HG03060 (cell line): Measurements from ENCODE around the gene TMEM87A.

Experiments
- ATAC-seq: cut with Tn5 transposase; IDR thresholded peaks from one replicate; pipeline ENCODE4 v1.9.1; 2021; ENCODE audit warnings: low read depth, moderate number of reproducible peaks; ENCODE audit not compliant: unreplicated experiment

The TMEM87A gene

DNA sequence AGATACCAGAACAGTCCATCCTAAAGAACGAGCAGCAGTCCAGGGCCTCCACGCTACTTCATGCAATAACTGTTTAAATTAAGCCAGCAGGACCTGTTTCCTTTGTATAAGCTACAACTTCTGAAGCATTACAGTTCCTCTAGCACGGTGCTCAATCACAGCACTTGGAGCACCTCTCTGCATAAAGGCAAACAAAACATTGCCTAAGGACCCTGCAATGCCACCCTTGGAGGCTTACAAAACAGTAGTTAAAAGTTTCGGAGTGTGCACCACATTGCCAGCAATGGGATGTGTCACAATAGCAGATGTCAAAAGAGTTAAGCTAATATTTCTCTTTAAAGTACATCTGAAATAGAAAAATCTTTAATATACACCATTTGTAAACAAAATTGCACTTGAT, 62.5 kb downstream of the TMEM87A start:
- ATAC-seq, result no peak

DNA sequence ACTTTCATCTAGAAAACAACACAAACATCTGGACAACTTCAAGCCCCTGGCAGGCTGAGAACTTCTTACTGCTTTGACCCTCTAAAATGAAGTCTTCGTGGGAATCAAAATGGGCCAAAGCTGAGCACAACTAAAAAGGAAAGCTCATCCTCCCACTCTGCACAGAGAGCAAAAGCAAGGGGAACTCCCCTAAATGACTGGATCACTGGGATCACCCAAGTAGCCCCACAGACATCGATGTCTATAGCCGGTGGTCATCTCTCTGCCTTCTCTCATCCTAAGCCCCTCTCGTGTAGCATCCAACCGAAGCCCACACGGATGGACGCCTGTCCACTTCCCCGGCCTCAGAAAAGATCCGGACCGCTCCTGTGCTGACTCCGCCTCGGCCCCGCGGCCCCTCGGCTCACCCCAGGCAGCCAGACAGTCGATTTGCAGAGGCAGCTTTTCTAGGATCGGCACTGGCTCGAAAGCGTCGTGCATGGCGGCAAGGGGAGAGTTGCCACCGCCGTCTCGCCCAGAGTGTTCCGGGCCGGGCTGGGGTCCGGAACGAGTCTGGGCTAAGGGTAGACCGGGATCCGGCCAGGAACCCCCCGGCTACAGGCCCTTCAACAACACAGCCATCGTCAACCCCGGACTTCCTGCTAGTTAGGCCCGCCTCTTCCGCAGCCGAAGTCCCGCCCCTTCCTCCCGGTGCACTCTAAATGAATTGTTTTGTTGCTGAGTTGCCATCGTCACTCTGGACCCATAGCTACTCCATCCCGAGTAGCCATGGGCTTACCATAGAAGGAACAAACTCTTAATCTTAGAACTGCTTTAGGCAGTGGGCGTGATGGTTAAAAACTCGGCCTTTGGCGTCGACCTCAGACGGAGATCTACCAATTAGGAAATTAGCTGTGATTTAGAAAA, 65.3 kb downstream of the TMEM87A start, which contains the start of gene VPS39:
TSS of gene VPS39 (minus strand) at position 631 of the 906 bp plus-strand sequence. CDS start at position 480, 151 bp downstream.
- ATAC-seq, result peak; percentile 53

DNA sequence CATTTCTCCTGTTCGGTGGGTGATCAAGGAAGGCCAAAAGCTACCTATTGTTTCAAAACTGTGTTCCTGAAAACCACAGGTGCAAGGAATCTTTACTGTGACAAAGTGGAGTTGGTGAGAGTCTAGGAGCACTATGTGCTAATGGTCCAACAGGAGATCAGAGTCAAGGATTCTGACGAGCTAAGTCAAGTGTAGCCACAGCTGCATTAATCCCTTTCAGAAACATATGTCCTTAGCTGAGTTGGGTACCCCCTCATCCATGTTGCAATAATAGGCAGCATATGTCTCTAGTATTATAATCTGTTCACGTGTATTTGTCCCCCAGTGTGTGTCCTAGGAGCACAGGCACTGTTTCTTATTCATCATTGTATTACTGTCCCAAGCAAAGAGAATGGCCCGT, 66.8 kb downstream of the TMEM87A start:
- ATAC-seq, result no peak

DNA sequence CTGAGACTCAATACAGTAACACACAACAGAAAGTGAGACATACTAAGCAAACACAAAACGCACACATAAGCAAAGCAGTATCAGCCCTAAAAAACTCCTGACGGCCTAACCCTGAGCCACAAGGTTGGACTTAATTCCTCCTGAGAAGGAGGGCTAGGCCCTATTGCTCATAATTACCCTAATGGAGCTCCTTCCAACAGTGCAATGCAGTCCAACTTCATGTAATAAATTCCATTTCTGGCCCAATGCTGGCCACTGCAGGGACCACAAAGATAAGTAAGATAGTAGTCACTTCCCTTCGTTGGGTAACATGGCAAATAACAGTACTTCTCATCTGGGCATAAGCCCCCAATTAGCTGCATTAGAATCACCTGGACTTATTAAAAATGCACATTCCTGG, 69.3 kb downstream of the TMEM87A start:
- no peak for ATAC-seq

DNA sequence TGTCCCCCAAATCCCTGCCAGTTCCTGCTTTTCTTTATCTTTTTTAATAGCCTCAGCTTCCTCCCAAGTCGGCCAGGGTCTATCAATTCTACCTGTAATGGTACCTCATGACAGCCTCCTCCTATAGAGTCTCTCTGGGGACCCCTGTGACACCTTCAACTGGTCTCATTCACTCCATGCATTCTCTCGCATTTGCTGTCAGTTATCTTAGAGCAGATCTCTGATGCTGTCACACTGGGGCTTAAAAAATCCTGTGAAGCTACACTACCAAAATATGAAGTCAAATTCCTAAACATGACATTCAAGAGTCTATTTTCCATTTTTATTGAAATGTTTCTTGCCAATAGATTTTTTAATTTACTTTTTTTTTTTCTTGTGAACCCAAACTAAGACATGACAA, 70.6 kb downstream of the TMEM87A start:
- ATAC-seq, result no peak

DNA sequence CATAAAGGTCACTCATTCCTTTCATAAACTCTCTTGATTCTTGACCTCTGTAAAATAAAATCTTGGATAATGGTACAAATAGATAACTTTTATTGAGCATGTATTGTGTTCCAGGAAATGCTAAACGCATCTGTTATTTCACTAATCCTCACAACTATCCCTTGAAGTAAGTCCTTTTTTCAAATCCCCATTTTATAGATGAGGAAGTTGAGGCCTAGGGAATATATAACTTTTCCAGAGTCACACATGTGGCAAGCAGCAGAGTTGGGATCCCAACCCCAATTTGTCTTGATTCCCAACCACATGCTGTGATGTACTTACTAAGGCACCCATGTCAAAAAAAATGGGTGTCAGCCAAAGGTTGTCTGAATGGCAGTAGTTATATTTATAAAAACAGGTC, 71.4 kb downstream of the TMEM87A start:
- no peak for ATAC-seq

DNA sequence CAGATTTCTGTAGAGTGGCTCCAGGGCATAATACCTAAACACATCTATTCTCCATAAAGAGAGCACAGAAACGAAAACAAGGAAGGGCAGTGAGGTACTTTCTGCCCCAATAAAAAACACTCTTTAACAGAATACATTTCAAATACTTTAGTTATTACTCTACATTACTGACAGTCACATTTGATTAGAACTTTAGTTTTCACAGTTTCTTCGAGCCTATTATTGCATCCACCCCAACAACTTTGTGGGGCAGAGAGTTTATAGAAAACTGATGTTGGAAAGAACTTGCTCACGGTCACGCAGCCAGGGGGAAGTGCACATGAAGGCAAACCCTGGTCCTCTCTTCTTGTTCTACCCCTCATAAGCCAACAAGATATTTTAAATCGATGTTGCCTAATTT, 74.1 kb downstream of the TMEM87A start:
- ATAC-seq, result no peak

DNA sequence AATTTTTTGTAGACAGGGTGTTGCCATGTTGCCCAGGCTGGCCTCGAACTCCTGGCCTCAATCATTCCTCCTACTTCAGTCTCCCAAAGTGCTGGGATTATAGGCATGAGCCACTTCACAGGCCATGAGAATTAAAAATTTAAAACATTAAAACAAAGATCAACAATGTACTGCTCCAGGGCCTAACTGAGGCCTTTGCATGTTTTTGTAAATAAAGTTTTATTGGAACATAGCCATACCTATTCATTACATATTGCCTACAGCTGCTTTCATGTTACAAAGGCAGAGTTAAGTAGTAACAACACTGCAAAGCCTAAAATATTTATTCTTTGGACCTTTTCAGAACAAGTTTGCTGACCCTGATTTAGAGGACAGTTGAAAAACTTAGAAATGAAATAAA, 74.7 kb downstream of the TMEM87A start:
- no peak for ATAC-seq

DNA sequence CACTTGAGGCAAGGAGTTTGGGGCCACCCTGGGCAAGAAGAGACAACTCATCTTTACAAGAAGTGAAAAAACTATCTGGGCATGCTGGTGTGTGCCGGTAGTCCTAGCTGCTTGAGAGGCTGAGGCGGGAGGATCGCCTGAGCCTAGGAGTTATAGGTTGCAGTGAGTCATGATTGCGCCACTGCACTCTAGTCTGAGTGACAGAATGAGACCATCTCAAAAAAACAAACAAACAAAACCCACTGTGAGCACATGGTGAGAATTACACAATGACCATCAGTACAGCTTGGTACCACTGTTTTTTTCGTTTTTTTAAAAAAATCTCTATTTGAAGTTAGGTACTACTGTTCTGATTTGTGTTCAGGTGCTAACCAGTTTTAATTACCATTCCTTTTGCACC, 78.7 kb downstream of the TMEM87A start:
- no peak for ATAC-seq

DNA sequence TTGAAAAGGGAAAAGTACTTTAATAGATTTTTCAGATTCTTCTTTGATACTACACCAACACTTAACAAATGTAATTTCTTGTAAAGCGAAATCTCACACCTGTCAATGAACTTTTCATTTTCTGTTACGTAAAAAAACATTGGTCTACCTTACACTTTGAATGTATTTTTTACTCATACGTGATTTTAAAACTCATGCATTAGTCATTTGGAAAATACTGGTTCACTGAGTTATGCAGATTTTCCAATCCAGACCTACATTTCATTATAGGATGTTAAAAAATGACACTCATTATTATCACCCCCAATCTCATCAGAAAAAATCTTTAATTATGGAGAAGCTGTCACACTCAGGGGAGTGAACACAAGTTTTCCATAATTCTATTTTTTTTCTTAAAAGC, 79.8 kb downstream of the TMEM87A start:
- ATAC-seq, result no peak

DNA sequence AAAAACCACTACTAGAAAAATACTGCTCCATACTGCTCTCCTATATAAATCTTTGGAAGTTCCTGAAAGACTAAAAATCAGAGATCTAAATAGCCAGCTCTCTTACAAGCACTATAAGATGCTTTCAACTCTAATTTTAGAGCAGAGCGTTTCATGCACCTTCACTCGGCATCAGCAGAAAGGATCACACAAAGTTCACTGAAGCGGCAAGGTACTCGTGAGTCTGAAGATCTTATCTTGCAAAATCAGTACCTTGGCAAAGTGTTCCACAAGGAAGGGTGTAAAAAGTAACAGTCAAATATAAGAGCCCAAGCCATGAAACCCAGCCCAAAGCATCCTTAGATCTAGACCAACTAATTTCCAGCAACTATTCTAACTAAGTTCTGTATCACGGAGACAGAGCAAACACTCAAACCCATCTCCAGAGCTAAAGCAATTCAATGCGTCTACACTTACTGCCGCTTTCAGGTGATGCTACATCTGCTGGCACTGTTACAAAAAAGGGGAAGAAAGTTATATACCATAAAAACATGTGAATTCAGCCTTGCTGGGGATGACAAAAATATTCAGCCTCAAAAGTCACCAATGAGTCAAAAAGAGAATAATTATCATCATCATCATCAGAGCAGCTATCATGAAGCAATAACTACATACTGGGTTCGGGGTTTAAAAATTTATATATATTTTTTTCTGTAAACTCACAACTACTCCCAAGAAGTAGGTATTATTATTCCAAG, 81.5 kb downstream of the TMEM87A start:
- no peak for ATAC-seq

DNA sequence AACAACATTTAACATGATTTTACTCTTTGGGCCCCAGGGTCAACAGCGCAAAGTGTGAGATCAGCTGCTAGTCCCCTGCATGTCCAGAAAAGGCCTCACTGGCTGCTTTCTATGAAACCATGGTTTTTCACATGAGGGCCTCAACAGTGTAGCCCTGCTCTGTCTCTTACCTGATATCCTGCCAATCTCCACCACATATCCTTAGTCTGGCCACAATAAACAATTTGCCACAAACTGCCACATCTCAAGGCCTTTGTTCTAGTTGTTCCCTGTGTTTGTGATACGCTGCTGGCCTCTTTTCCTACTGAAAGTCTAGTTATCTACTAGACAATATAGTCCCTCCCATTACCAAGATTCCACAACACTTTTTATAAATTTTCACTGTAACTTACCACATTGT, 82.9 kb downstream of the TMEM87A start:
- ATAC-seq, result no peak

DNA sequence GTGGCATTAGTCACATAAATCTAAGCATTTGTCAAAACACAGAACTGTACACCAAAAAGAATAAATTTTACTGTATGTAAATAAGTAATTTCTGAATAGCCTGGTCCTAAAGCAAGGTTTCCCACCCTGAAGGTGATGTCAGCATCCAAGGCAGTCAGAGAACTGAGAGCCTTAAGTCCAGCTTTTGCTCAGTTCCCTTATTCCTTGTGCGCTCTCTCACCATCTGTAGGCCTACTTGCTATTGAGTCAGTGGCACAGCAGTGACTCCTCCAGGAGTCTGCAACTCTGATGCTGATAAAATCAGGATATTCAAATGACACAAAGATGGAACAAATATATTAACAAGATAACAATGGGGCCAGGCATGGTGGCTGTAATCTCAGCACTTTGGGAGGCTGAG, 87.4 kb downstream of the TMEM87A start:
- ATAC-seq, result no peak

DNA sequence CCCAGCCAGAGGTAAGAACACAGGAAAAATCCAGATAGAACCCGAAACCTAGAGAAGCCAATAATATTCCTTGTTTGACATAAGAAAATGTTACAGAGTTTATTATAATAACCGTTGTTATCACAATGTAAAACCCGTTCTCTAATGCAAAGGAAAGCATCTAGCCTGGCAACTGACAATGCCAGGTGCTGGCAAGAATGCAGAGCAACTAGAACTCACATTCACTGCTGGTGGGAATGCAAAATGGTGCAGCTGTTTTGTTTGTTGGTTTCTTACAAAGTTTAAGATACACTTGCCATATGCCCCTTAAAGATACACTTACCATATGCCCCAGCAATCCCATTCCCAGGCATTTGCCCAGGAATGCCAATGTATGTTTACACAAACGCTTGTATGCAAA, 88.5 kb downstream of the TMEM87A start:
- no peak for ATAC-seq

DNA sequence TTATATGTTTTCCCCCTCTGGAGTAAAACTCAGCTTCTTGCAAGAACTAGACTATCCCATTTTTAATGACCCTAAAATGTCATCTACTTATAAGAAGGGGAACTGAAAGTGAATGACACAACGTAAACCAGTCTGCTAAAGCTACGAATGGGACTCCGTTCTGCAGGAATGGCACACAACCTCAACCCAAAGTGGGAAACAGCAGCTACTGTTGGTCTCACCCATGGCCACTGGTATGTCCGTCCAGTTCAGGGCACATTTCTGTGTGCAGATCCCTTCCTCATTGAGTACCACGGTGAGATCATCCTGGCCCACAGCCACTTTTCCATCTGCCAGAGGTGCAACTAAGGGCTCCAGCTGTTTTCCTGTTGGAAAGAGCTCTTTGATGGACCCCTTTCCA, 88.9 kb downstream of the TMEM87A start:
- no peak for ATAC-seq

DNA sequence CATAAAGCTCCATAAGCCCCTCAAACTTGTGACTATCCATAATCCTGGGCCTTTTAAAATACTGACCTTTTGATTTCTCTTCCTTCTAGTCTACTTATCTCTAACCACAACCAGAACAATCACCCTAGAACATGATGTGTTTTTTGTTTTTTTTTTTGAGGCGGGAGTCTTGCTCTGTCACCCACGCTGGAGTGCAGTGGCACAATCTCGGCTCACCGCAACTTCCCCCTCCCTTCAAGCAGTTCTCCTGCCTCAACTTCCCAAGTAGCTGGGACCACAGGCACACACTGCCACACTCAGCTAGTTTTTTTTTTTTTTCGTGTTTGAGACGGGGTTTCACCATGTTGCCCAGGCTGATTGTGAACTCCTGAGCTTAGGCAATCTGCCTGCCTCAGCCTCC, 90.3 kb downstream of the TMEM87A start:
- ATAC-seq, result no peak

DNA sequence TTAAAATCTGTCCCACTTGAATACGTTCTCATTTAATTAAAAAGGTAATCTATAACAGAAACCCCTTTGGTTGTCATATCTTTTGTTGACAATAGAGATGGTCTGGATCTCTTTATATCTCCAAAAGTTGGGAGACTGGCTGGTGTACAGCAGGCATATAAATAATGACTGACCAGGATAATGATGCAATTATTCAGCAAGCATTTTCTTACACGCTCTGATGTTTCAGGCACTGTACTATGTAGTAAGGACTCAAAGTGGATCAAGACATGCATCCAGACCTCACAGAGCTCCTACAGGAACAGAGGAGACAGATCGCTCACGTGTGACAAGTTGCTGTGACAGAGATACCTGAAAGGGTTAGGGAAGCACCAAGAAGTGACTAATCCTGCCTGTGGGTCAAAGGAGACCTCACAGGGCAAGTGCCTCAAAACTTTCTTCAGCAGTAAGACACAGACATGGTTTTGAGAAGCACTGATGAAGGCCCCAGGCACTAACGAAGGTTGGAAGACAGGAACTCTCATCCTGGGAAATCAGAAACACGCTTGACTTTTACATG, 90.8 kb downstream of the TMEM87A start:
- no peak for ATAC-seq

DNA sequence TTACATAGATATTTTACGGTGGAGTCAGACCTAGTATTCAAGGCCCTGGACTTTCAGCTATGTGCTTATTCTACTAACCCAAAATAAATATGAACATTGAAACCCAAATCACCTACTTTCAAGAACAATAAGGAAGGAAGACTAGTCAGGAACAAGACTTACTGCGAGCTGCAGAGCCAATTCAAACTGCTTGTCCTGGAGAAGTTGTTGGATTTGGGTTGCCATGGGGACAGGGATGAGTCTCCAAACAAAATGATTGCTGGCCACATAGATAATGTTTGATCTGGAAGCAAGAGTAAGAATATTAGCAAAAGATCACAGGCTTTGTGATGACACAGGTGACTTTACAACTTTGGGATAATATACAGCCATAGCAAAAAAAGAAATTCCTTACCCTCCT, 95.2 kb downstream of the TMEM87A start:
- no peak for ATAC-seq

DNA sequence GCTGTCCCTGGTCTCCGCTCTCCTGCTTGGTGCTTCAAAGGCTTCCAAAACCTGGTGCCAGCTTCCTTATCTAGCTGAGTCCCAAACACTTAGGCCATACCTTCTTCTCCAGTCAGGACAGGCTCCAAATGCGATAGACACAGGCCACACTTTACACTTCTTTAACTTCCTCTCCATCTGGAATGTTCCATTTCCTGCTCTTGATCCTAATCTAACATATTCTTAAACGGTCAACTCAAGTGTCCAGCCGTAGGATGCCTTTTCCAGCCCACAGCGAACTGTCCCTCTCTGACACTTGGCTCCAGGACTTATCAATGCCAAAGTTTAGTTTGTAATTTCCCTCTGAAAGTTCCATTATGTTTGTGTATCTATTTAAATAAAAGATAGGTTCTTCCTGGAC, 97.6 kb downstream of the TMEM87A start:
- no peak for ATAC-seq

DNA sequence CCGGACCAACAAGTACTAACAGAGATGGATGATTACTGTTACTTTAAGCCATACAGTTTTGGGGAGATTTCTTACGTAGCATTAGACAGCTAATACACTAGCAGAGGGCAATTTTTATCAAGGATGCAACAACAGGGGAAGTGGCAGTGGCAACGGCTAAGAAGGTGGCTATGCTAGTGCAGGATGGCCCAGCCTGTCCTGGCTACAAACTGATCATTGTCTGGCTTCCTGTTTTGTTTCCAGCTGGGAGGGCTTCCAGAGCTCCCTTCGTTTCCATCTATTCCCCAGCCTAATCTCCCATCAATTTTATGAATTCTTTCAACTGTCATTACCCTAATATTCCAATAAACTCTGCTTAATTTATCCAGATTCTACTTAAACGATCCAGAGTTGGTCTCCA, 100.8 kb downstream of the TMEM87A start:
- ATAC-seq, result no peak

DNA sequence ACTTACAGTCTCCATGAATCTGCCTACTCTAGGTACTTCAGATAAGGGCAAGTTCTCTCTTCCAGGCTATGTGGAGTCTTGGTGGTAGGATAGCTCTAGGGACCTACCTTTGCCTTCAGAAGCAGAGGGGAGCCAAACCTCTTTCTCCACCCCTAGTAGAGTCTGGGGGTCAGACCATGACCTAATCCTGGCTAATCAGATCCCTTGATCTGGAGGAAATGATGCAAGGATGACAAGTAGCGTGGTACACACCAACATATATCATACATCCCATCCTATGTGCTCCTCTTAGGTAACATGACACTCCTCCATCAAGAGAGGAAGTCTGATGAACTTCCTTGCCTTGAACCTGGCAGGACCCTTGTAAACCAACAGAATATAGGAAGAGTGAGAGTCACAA, 101.4 kb downstream of the TMEM87A start:
- ATAC-seq, result no peak

DNA sequence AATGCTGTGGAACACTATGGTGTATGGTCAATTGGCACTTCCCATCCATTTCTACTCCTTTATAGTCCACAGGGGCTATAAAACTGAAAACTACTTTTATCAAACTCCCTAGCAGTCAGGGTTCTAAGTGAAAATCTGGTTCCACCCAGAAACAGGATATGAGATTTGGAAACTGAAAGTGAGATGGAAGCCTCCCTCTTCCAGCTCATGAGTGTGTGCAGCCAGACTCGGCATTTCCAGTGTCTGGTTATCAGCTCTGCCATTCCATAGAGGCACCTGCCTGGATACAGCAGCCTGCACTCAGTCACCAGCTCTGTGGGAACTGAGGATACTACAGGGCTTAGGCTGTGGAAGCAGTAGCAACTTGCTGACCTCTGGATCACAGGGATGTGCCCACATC, 102.1 kb downstream of the TMEM87A start:
- no peak for ATAC-seq
